Body of pancreas (tissue), 4 donors: ENCODE measurements around the gene COL23A1. TPM values are rescaled to one million over a fixed set of nuclear protein-coding genes. Genes with fewer than 3 reads are reported as not detected.
"Not testable (repeated sequence)": the region's sequence is repeated elsewhere in the genome, so short reads cannot be mapped to it uniquely, and the experiment has no call there.

Source experiments
- ATAC-seq: fragments of 150-250 bp; one replicate; pipeline ENCODE4 v1.9.1; 2016
- DNase-seq, 4 donors: peaks; one replicate each; pipeline ENCODE4 v3.0.0-alpha.2; 2019
- H3K27ac ChIP-seq, 4 donors: fragments of 200-600 bp; sonication (generic); 1 replicate in 3 of 4; 2 replicates in 1 of 4; pipeline versions ENCODE4 v1.5.1 to v1.6.1; 2016 to 2019; ENCODE audit warnings: mild to moderate bottlenecking in 1 of 4, mixed read lengths in 1 of 4, moderate library complexity in 1 of 4
- H3K27me3 ChIP-seq, 2 donors: fragments of 200-600 bp; sonication (generic); one replicate each; pipeline ENCODE4 v1.6.0; 2016; ENCODE audit warnings: mild to moderate bottlenecking in 1 of 2
- H3K36me3 ChIP-seq, 2 donors: fragments of 200-600 bp; sonication (generic); replicated peaks in 1 of 2; 2 replicates each; pipeline ENCODE4 v1.5.1; 2016; ENCODE audit warnings: low read depth in 2 of 2; ENCODE audit not compliant: insufficient read depth in 1 of 2
- H3K4me1 ChIP-seq: fragments of 200-600 bp; sonication (generic); one replicate; pipeline ENCODE4 v1.6.0; 2016
- H3K4me3 ChIP-seq, 2 donors: fragments of 200-600 bp; sonication (generic); 1 replicate in 1 of 2; 2 replicates in 1 of 2; pipeline ENCODE4 v1.5.1; 2016 to 2019
- H3K9me3 ChIP-seq, 3 donors: fragments of 200-600 bp; sonication (generic); 1 replicate in 2 of 3; 2 replicates in 1 of 3; pipeline ENCODE4 v1.5.1; 2016
- CTCF ChIP-seq, 7 experiments: fragments of 450-650 bp in 4 of 7; fragments of 200-600 bp in 3 of 7; sonication (generic) in 3 of 7; IDR thresholded peaks; one replicate each; pipeline ENCODE4 v1.5.1; 2016 to 2019; ENCODE audit warnings: antibody characterized with exemption in 7 of 7
- POLR2A ChIP-seq, 3 donors: fragments of 450-650 bp; IDR thresholded peaks; one replicate each; pipeline ENCODE4 v1.6.1; 2016; ENCODE audit warnings: antibody characterized with exemption in 3 of 3, mild to moderate bottlenecking in 2 of 3
- WGBS, 2 donors: methylation state at CpG; one replicate each; pipeline ENCODE4 v1.1.5; 2017; 5-methylcytosine and 5-hydroxymethylcytosine counted together
- intact Hi-C: fragments of 100-400 bp; cut with DNase I; formaldehyde crosslinking; loops from one replicate; pipeline ENCODE4 v1.15.1; 2023
- total RNA-seq, 2 donors: library from RNA; depleted of rRNA; stranded (reverse); fragments of >200 nt; gene quantifications; one replicate each; pipeline ENCODE4 v1.1.0, GENCODE V29; 2016

COL23A1 gene
- total RNA-seq, 2 donors from 2014 or later = not detected

DNA sequence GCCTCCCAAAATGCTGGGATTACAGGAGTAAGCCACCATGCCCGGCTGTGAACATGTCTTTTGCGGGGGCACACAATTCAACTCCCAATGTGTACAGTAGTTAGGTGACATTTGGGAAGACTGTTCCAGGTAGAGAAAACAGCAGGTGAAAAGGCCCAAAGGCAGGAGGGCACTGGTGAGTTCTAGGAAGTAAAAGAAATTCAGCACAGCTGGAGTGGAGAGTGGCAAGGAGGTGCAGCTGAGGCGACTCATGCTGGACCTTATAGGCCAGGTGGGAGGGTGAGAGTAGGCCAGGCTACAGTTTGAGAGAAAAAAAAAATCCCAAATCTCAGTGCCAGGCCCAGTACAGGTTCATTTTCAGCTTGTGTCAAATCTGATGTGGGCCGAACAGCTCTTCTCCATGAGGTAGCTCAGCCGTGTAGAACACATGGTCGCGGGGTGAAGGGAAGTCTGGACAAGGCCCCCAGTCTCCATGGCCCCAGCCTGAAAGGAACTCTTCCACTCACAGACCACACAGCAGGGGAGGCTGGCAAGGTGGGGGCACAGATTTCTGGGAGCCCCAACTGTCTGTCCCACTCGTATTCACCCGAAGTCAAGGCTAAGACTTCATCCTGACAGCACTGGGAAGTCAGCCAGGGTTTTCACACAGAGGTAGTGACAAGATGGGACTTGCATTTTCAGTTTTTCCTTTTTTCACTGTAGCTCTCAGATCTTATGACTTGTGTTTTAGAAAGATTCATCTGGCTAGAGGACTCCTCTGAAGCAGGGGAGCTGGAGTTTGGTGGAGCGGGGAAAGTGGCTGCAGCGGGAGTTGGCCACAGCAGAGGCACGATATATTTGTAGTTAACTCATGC is 390.4 kb downstream of the COL23A1 start:
- no peaks in the 10 kb centered on the region for H3K9me3 ChIP-seq
- H3K4me1 ChIP-seq = no peaks in the 10 kb centered on the region
- no peak overlapping the region for H3K27ac ChIP-seq
- H3K36me3 ChIP-seq = no peaks in the 10 kb centered on the region
- TF ChIP-seq POLR2A (IDR thresholded peaks at IDR 0.05) (no peak), CTCF (IDR thresholded peaks at IDR 0.05) (no peak)
- intact Hi-C loops = loop anchor here (10.0 kb wide), 1 partner anchor 75 kb away; no protein-coding TSS in a partner anchor
- no peak for DNase-seq
- WGBS, 2 donors = 77 to 78% methylated on average over 12 of the region's 12 CpGs
- no peak for ATAC-seq
- no peaks in the 10 kb centered on the region for H3K27me3 ChIP-seq
- H3K4me3 ChIP-seq = no peak overlapping the region

DNA sequence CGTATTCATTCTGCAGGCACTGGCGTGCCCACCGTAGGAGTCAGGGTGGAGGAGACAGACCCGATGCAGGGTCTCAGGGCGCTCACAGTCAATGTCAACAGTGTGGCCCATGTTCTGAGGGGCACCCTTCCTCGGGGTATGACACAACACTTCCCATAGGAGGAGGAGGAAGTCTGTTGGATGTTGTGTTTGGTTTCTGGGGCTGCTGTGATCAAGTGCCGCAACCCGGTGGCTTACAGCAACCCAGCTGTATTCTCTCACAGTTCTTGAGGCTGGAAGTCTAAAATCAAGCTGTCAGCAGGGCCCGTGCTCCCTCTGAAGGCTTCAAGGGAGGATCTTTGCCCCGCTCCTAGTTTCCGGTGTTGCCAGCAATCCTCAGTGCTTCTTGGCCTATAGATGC is 391.5 kb downstream of the COL23A1 start:
- H3K4me1 ChIP-seq = no peaks in the 10 kb centered on the region
- DNase-seq (no peak), ATAC-seq (no peak)
- 75 to 85% methylated on average over 11 of the region's 11 CpGs for WGBS, 2 donors
- no peak overlapping the region for H3K27ac ChIP-seq
- H3K36me3 ChIP-seq = no peaks in the 10 kb centered on the region
- no peak overlapping the region for H3K4me3 ChIP-seq
- intact Hi-C loops = no loop called here
- no peaks in the 10 kb centered on the region for H3K27me3 ChIP-seq
- TF ChIP-seq CTCF (IDR thresholded peaks at IDR 0.05) (no peak), POLR2A (IDR thresholded peaks at IDR 0.05) (no peak)
- H3K9me3 ChIP-seq = no peaks in the 10 kb centered on the region

- H3K36me3 ChIP-seq, DNase-seq, H3K27me3 ChIP-seq, H3K4me3 ChIP-seq, H3K27ac ChIP-seq, H3K4me1 ChIP-seq, intact Hi-C loops, H3K9me3 ChIP-seq, ATAC-seq: not testable (repeated sequence)
- 72 to 76% methylated on average over 10 to 11 of the region's 11 CpGs for WGBS, 2 donors
Measured at GRCh38 chr5:178198151-178198550, 392.0 kb downstream of the COL23A1 start.

DNA sequence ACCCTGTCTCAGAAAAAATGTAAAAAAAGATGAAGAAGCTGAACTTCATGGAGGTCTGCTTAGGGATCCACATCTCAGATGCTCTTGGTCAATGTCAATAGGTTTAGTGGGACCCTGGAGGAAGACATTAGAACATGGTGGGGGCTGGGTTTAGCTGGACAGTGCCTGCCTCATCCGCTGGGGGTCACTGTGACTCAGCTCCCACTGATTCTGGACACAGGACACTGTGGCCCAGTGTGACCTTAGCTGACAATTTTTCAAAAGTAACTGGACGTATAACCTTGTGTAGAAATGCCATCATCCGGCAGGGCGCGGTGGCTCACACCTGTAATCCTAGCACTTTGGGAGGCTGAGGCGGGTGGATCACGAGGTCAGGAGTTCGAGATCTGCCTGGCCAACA is 393.2 kb downstream of the COL23A1 start:
- 69 to 72% methylated on average over 7 to 8 of the region's 8 CpGs for WGBS, 2 donors
- Histone ChIP-seq H3K9me3 (no peaks in the 10 kb centered on the region), H3K27ac (no peak overlapping the region), H3K36me3 (no peaks in the 10 kb centered on the region), H3K4me1 (no peaks in the 10 kb centered on the region), H3K27me3 (peaks cover 0 to 3% of the 10 kb centered on the region in 2 donors), H3K4me3 (no peak overlapping the region)
- no peak for TF ChIP-seq POLR2A (IDR thresholded peaks at IDR 0.05)
- peak in 5 of 7 experiments; percentile 21 to 35 (median 28) for TF ChIP-seq CTCF (IDR thresholded peaks at IDR 0.05)
- DNase-seq = peak in 1 of 4 donors; percentile 28
- intact Hi-C loops = no loop called here
- ATAC-seq = no peak

GRCh38 chr5:178196281-178196812 is 393.8 kb downstream of the COL23A1 start:
- H3K9me3 ChIP-seq = no peaks in the 10 kb centered on the region
- H3K27me3 ChIP-seq = peaks cover 0 to 4% of the 10 kb centered on the region in 2 donors
- intact Hi-C loops = no loop called here
- H3K36me3 ChIP-seq = no peaks in the 10 kb centered on the region
- no peaks in the 10 kb centered on the region for H3K4me1 ChIP-seq
- DNase-seq (no peak), ATAC-seq (no peak)
- 69 to 74% methylated on average over 5 to 7 of the region's 7 CpGs for WGBS, 2 donors
- H3K27ac ChIP-seq = no peak overlapping the region
- no peak overlapping the region for H3K4me3 ChIP-seq
- TF ChIP-seq POLR2A (IDR thresholded peaks at IDR 0.05) (no peak), CTCF (IDR thresholded peaks at IDR 0.05) (no peak)
